ENCODE measurements around the gene PRCP. TPM values are rescaled to one million over a fixed set of nuclear protein-coding genes. Genes with fewer than 3 reads are reported as not detected.

Gene PRCP
- total RNA-seq, 1 experiment from 2014 or later: 57.0 TPM

DNA sequence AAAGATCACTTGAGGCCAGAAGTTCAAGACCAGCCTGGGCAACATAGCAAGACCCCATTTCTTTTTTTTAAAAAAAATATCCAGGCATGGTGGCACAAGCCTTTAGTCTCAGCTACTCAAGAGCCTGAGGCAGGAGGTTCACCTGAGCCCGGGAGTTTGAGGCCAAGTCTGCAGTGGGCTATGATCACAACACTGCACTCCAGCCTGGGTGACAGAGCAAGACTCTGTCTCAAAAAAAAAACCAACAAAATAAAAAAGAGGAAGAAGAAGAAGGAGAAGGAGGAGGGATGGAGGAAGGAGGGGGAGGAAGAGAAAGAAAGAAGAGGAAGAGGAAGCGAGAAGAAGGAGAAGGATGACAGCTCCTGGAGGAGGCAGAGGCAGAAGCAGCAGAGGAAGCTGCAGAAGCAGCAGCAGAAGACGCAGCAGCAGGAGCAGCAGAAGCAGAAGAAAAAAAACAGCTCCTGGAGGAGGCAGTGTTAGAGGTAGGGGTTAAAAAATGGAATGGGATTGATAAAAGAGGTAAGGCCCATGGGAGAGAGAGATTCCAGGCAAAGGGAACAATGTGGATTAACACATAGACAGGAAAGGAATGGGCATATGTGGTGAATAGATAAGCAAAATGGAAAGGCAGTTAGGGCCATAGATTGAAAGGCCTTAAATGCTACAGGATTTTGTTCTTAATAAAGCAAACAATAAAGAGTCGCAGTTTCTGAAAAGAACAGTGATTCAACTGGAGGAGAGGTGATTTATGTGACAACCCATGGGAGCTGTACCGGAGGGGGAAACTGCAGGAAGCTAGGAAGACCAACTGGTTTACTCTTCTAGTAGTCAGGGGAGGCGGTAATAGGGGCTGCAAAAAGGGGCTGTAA is 10.9 kb downstream of the PRCP start:
- Histone ChIP-seq H3K4me1 (ENCODE audit: control insufficient read depth, insufficient read depth, low read length) (no peaks in the 10 kb centered on the region), H3K36me3 (ENCODE audit: control insufficient read depth, insufficient read depth, low read length) (no peaks in the 10 kb centered on the region), H3K27me3 (ENCODE audit: control insufficient read depth, insufficient read depth, low read length) (no peaks in the 10 kb centered on the region), H3K4me3 (ENCODE audit: low read depth in 2 of 2, low read length in 2 of 2) (no peak overlapping the region), H3K9me3 (ENCODE audit: control insufficient read depth, insufficient read depth, low read depth, low read length) (no peaks in the 10 kb centered on the region), H3K27ac (ENCODE audit: low read length) (no peak overlapping the region)
- no peak for ATAC-seq
- POLR2A ChIA-PET: no interaction called here
- DNase-seq (ENCODE audit: low read depth, low spot score): no peak
- BruUV-seq (replicated peaks): no TSS peak
- CTCF ChIA-PET: no interaction called here
- in situ Hi-C loops (cut with HindIII; ENCODE audit: low pct_unique_long_range_greater_than_20kb, low sequenced_read_pairs) (no loop called here), intact Hi-C loops (cut with micrococcal nuclease; ENCODE audit: unreplicated experiment) (no loop called here)
- TF ChIP-seq TCF7L2 (IDR thresholded peaks at IDR 0.05; ENCODE audit: low read depth, low read length) (no peak), SIN3A (IDR thresholded peaks at IDR 0.05; ENCODE audit: borderline replicate concordance, insufficient read depth, low read depth, low read length) (no peak), POLR2AphosphoS5 (IDR thresholded peaks at IDR 0.05; ENCODE audit: low read depth, low read length) (no peak)
- TF ChIP-seq, protein P1, sequence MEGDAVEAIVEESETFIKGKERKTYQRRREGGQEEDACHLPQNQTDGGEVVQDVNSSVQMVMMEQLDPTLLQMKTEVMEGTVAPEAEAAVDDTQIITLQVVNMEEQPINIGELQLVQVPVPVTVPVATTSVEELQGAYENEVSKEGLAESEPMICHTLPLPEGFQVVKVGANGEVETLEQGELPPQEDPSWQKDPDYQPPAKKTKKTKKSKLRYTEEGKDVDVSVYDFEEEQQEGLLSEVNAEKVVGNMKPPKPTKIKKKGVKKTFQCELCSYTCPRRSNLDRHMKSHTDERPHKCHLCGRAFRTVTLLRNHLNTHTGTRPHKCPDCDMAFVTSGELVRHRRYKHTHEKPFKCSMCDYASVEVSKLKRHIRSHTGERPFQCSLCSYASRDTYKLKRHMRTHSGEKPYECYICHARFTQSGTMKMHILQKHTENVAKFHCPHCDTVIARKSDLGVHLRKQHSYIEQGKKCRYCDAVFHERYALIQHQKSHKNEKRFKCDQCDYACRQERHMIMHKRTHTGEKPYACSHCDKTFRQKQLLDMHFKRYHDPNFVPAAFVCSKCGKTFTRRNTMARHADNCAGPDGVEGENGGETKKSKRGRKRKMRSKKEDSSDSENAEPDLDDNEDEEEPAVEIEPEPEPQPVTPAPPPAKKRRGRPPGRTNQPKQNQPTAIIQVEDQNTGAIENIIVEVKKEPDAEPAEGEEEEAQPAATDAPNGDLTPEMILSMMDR (IDR thresholded peaks at IDR 0.05): no peak
- TF ChIP-seq, protein P2, sequence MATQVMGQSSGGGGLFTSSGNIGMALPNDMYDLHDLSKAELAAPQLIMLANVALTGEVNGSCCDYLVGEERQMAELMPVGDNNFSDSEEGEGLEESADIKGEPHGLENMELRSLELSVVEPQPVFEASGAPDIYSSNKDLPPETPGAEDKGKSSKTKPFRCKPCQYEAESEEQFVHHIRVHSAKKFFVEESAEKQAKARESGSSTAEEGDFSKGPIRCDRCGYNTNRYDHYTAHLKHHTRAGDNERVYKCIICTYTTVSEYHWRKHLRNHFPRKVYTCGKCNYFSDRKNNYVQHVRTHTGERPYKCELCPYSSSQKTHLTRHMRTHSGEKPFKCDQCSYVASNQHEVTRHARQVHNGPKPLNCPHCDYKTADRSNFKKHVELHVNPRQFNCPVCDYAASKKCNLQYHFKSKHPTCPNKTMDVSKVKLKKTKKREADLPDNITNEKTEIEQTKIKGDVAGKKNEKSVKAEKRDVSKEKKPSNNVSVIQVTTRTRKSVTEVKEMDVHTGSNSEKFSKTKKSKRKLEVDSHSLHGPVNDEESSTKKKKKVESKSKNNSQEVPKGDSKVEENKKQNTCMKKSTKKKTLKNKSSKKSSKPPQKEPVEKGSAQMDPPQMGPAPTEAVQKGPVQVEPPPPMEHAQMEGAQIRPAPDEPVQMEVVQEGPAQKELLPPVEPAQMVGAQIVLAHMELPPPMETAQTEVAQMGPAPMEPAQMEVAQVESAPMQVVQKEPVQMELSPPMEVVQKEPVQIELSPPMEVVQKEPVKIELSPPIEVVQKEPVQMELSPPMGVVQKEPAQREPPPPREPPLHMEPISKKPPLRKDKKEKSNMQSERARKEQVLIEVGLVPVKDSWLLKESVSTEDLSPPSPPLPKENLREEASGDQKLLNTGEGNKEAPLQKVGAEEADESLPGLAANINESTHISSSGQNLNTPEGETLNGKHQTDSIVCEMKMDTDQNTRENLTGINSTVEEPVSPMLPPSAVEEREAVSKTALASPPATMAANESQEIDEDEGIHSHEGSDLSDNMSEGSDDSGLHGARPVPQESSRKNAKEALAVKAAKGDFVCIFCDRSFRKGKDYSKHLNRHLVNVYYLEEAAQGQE (IDR thresholded peaks at IDR 0.05; ENCODE audit: insufficient read depth in 1 of 2, low read depth in 2 of 2, low read length in 1 of 2): no peak

DNA sequence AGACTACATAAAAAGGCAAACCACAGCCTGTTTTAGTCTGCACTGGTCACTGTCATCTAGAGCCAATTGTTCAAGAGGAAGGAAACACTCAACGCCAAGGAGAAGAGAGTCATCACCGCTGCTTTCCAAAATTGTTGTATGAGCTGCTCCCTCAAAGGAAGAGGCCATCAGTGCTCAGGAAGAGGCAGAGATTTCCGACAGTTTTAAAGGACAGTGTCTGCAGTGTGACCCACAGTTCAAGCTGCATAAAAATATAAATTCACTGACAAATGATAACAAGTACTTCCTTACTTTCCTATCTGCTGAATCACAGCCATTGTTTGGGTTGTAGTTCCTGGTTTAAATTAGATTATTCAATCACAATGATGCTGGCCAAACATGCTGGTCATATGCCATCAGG is 16.4 kb downstream of the PRCP start:
- Histone ChIP-seq H3K27me3 (ENCODE audit: control insufficient read depth, insufficient read depth, low read length) (no peaks in the 10 kb centered on the region), H3K4me3 (ENCODE audit: low read depth in 2 of 2, low read length in 2 of 2) (no peak overlapping the region), H3K4me1 (ENCODE audit: control insufficient read depth, insufficient read depth, low read length) (no peaks in the 10 kb centered on the region), H3K27ac (ENCODE audit: low read length) (no peak overlapping the region), H3K36me3 (ENCODE audit: control insufficient read depth, insufficient read depth, low read length) (no peaks in the 10 kb centered on the region), H3K9me3 (ENCODE audit: control insufficient read depth, insufficient read depth, low read depth, low read length) (no peaks in the 10 kb centered on the region)
- in situ Hi-C loops (cut with HindIII; ENCODE audit: low pct_unique_long_range_greater_than_20kb, low sequenced_read_pairs): no loop called here
- CTCF ChIA-PET: no interaction called here
- DNase-seq (ENCODE audit: low read depth, low spot score): no peak
- POLR2A ChIA-PET: no interaction called here
- intact Hi-C loops (cut with micrococcal nuclease; ENCODE audit: unreplicated experiment): no loop called here
- BruUV-seq (replicated peaks): no TSS peak
- TF ChIP-seq POLR2AphosphoS5 (IDR thresholded peaks at IDR 0.05; ENCODE audit: low read depth, low read length) (no peak), TCF7L2 (IDR thresholded peaks at IDR 0.05; ENCODE audit: low read depth, low read length) (no peak), SIN3A (IDR thresholded peaks at IDR 0.05; ENCODE audit: borderline replicate concordance, insufficient read depth, low read depth, low read length) (no peak)
- TF ChIP-seq, protein P2 (IDR thresholded peaks at IDR 0.05; ENCODE audit: insufficient read depth in 1 of 2, low read depth in 2 of 2, low read length in 1 of 2): no peak
- TF ChIP-seq, protein P1 (IDR thresholded peaks at IDR 0.05): no peak
- no peak for ATAC-seq
